Measurements from ENCODE around the gene PTPRQ.

The PTPRQ gene

DNA sequence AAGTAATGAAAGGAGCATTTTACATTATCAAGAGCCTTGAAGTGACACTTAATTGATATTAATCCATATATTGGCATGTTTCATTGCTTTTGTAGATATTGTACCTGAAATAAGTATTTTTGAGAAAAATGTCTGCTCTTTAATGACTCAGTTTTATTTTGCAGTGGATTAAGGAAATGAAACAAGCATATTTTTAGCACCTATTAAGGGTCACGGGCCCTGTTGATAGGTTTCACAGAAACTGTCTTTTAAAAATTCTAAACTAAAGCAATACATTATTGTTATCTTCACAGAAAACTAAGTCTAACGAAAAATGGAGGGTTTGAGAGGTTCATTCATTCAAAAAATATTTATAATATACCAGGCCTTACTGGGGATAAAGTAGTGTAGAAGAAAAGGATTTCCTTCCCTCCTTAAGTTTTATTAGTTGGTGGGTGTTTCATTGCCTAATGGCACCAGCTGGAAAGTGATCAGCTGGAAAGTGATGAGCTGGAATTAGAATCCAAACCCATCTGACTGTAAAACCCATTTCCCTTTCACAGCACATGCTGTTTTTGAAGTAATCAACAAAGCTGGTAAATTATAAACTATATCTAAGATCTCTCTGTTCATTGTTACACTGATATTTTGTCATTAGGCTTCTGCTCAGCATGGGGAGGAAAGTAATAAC is 54.2 kb downstream of the PTPRQ start:
- DNase-seq: no peak
- no peaks in the 10 kb centered on the region for H4K20me1 ChIP-seq (ENCODE audit: insufficient read depth, low read length)
- no peaks in the 10 kb centered on the region for H3K9me3 ChIP-seq (ENCODE audit: insufficient read depth, low read length, severe bottlenecking)
- H3K36me3 ChIP-seq (ENCODE audit: insufficient read depth, low read length): no peaks in the 10 kb centered on the region
- H3K9ac ChIP-seq (ENCODE audit: low read depth, low read length): no peak overlapping the region
- H3K4me3 ChIP-seq (ENCODE audit: low read depth in 1 of 2, low read length in 2 of 2): no peak overlapping the region
- no peak for ATAC-seq (ENCODE audit: insufficient read depth, low read depth)
- no peak for TF ChIP-seq EZH2 (IDR thresholded peaks at IDR 0.05; ENCODE audit: borderline replicate concordance, low read depth, low read length, severe bottlenecking)
- TF ChIP-seq, protein P1, sequence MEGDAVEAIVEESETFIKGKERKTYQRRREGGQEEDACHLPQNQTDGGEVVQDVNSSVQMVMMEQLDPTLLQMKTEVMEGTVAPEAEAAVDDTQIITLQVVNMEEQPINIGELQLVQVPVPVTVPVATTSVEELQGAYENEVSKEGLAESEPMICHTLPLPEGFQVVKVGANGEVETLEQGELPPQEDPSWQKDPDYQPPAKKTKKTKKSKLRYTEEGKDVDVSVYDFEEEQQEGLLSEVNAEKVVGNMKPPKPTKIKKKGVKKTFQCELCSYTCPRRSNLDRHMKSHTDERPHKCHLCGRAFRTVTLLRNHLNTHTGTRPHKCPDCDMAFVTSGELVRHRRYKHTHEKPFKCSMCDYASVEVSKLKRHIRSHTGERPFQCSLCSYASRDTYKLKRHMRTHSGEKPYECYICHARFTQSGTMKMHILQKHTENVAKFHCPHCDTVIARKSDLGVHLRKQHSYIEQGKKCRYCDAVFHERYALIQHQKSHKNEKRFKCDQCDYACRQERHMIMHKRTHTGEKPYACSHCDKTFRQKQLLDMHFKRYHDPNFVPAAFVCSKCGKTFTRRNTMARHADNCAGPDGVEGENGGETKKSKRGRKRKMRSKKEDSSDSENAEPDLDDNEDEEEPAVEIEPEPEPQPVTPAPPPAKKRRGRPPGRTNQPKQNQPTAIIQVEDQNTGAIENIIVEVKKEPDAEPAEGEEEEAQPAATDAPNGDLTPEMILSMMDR (IDR thresholded peaks at IDR 0.05; ENCODE audit: borderline replicate concordance, extremely low read depth, low read length, poor library complexity, severe bottlenecking): no peak
- no peak overlapping the region for H3K27ac ChIP-seq (ENCODE audit: low read length)
- no peak overlapping the region for H3K4me2 ChIP-seq (ENCODE audit: insufficient read depth, low read length)
- no peaks in the 10 kb centered on the region for H3K27me3 ChIP-seq (ENCODE audit: insufficient read depth, low read length, poor library complexity)
- no peaks in the 10 kb centered on the region for H3K4me1 ChIP-seq (ENCODE audit: insufficient read depth, low read length)
- no peaks in the 10 kb centered on the region for H3K79me2 ChIP-seq (ENCODE audit: insufficient read depth, low read length)
- no peak overlapping the region for H2AFZ ChIP-seq (ENCODE audit: low read depth, low read length)

DNA sequence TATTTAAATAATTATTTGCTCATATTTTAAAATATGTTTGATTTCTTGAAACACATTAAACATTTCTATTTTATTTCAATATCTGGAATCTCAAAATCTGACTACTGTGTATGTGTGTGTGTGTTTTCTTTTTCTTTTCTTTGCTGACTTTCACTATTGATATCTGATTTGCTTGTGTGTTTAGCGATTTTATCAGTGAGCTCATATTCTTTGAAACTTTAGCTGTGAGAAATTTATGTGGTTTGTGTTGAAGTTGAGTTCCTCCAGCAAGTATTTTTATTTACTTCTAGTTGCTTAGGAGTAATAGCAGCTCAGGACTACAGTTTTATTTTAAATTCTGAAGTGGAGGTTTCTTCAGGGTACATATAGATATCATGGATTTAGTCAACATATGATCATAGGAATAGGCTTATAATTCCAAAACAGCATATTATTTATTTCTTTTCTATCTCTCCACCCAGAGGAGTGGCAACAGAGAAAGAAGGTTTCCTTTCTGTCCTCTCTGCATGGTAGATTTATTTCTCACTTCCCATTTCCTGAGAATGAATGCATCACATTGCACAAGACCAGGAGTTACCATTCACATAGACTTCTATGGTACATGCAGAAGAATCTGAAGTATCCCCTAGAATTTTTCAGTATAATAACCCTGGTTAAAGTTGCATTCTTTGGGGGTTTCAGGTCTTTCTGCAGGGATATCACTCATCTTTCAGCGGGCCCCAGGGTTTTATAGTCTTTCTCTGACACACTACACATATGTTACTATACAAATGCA is 60.5 kb downstream of the PTPRQ start:
- Histone ChIP-seq H3K36me3 (ENCODE audit: insufficient read depth, low read length) (no peaks in the 10 kb centered on the region), H2AFZ (ENCODE audit: low read depth, low read length) (no peak overlapping the region), H3K9ac (ENCODE audit: low read depth, low read length) (no peak overlapping the region), H4K20me1 (ENCODE audit: insufficient read depth, low read length) (no peaks in the 10 kb centered on the region), H3K9me3 (ENCODE audit: insufficient read depth, low read length, severe bottlenecking) (no peaks in the 10 kb centered on the region), H3K27ac (ENCODE audit: low read length) (no peak overlapping the region), H3K4me1 (ENCODE audit: insufficient read depth, low read length) (no peaks in the 10 kb centered on the region), H3K27me3 (ENCODE audit: insufficient read depth, low read length, poor library complexity) (no peaks in the 10 kb centered on the region), H3K4me3 (ENCODE audit: low read depth in 1 of 2, low read length in 2 of 2) (no peak overlapping the region), H3K79me2 (ENCODE audit: insufficient read depth, low read length) (no peaks in the 10 kb centered on the region), H3K4me2 (ENCODE audit: insufficient read depth, low read length) (no peak overlapping the region)
- ATAC-seq (ENCODE audit: insufficient read depth, low read depth) (no peak), DNase-seq (no peak)
- TF ChIP-seq EZH2 (IDR thresholded peaks at IDR 0.05; ENCODE audit: borderline replicate concordance, low read depth, low read length, severe bottlenecking): no peak
- TF ChIP-seq, protein P1 (IDR thresholded peaks at IDR 0.05; ENCODE audit: borderline replicate concordance, extremely low read depth, low read length, poor library complexity, severe bottlenecking): no peak

DNA sequence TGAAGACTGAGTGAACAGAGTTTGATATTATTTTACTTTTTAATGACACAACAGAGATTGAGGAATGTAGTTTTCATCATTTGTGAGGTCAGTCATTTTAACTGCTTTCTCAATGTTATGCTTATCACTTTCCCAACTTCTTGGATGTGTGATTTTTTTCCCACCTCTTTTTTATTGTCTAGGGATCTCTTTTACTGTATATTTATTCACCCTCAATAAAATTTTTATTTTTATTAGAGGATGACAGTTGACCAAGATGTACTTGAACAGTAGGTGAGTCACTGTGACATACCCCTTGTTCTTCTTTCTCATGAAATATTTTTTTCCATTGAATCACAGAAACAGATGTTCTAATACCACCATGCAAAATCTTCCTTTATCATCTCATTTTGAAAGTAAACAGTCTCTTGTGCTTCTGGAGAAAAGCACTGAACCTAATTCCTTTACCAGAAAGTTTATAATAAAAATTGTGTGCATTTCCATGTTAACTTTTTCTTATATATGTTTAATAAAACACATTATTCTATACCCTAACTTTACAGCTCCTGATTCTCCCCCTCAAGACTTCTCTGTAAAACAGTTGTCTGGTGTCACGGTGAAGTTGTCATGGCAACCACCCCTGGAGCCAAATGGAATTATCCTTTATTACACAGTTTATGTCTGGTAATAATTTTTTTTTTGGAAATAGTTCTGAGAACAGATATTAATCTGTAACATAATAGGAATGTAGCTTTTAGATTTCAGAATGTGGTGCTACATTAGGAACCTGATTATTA is 65.9 kb downstream of the PTPRQ start:
- no peak overlapping the region for H3K4me2 ChIP-seq (ENCODE audit: insufficient read depth, low read length)
- ATAC-seq (ENCODE audit: insufficient read depth, low read depth) (no peak), DNase-seq (no peak)
- TF ChIP-seq EZH2 (IDR thresholded peaks at IDR 0.05; ENCODE audit: borderline replicate concordance, low read depth, low read length, severe bottlenecking): no peak
- TF ChIP-seq, protein P1 (IDR thresholded peaks at IDR 0.05; ENCODE audit: borderline replicate concordance, extremely low read depth, low read length, poor library complexity, severe bottlenecking): no peak
- H3K27ac ChIP-seq (ENCODE audit: low read length): no peak overlapping the region
- no peaks in the 10 kb centered on the region for H3K27me3 ChIP-seq (ENCODE audit: insufficient read depth, low read length, poor library complexity)
- H3K9ac ChIP-seq (ENCODE audit: low read depth, low read length): no peak overlapping the region
- no peaks in the 10 kb centered on the region for H3K9me3 ChIP-seq (ENCODE audit: insufficient read depth, low read length, severe bottlenecking)
- no peaks in the 10 kb centered on the region for H3K36me3 ChIP-seq (ENCODE audit: insufficient read depth, low read length)
- no peaks in the 10 kb centered on the region for H3K79me2 ChIP-seq (ENCODE audit: insufficient read depth, low read length)
- no peaks in the 10 kb centered on the region for H4K20me1 ChIP-seq (ENCODE audit: insufficient read depth, low read length)
- H3K4me1 ChIP-seq (ENCODE audit: insufficient read depth, low read length): no peaks in the 10 kb centered on the region
- H2AFZ ChIP-seq (ENCODE audit: low read depth, low read length): no peak overlapping the region
- H3K4me3 ChIP-seq (ENCODE audit: low read depth in 1 of 2, low read length in 2 of 2): no peak overlapping the region

Data from DND-41 (cell line).